Lower lobe of right lung (tissue), 2 donors: Measurements from ENCODE around the gene GEMIN8. TPM values are rescaled to one million over a fixed set of nuclear protein-coding genes. Genes with fewer than 3 reads are reported as not detected.

Experiments used
- ATAC-seq, 2 donors: fragments of 200-7000 bp; cut with Tn5 transposase; one replicate each; pipeline ENCODE4 v1.9.1; 2020 to 2022; ENCODE audit warnings: mild to moderate bottlenecking in 2 of 2, moderate library complexity in 2 of 2
- DNase-seq: peaks from one replicate; pipeline ENCODE4 v3.0.0-alpha.2; 2020
- H3K27ac ChIP-seq: fragments of 200-600 bp; one replicate; pipeline ENCODE4 v1.8.0; 2022
- H3K27me3 ChIP-seq: fragments of 200-600 bp; one replicate; pipeline ENCODE4 v1.8.0; 2022; ENCODE audit warnings: low read depth
- H3K36me3 ChIP-seq: fragments of 200-600 bp; one replicate; pipeline ENCODE4 v1.8.0; 2022; ENCODE audit warnings: mild to moderate bottlenecking
- H3K4me1 ChIP-seq: fragments of 200-600 bp; one replicate; pipeline ENCODE4 v1.8.0; 2022
- H3K4me3 ChIP-seq: fragments of 200-600 bp; one replicate; pipeline ENCODE4 v1.8.0; 2022; ENCODE audit warnings: mild to moderate bottlenecking
- H3K9me3 ChIP-seq: fragments of 200-600 bp; one replicate; pipeline ENCODE4 v1.8.0; 2022
- intact Hi-C: fragments of 100-400 bp; cut with DNase I; formaldehyde crosslinking; loops from one replicate; pipeline ENCODE4 v1.11.0; 2022
- total RNA-seq: library from RNA; stranded (reverse); fragmentation: NEBNext Ultra II Directional; extraction: Animal tissue kit (Norgen Biotek cat#: 25700); gene quantifications from one replicate; pipeline ENCODE4 v1.2.1, GENCODE V29; 2021
- TF ChIP-seq, protein P1 (sequence below): fragments of 200-600 bp; IDR thresholded peaks from one replicate; pipeline ENCODE4 v1.8.0; 2022; ENCODE audit warnings: antibody characterized with exemption, mild to moderate bottlenecking
- donor health status: DM: no; HTN: yes; CAD: no; lungs with severe emphysema.

The GEMIN8 gene
- total RNA-seq, 1 donor from 2014 or later: 15.8 TPM

DNA sequence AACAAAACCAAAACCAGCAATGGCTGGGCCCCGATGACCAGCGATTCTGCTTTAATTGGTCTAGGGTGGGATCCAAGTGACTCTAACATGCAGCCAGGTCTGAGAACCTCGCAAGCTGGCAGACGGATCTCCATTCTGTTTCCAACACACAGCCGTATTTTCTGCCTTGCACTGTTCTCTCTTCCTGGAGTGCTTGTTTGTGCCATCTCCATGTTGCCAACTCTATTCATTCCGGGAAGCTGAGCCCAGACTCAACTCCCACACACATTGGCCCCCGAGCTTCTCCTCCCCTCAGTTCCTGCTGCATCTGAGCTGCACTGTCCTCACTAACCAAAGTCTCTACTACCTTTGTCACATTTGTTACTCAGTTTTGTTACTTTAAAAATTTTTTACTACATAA lies 35.6 kb downstream of the GEMIN8 start:
- no peaks in the 10 kb centered on the region for H3K27me3 ChIP-seq
- H3K36me3 ChIP-seq: no peaks in the 10 kb centered on the region
- no peaks in the 10 kb centered on the region for H3K9me3 ChIP-seq
- intact Hi-C loops: no loop called here
- H3K4me3 ChIP-seq: no peak overlapping the region
- H3K27ac ChIP-seq: no peak overlapping the region
- ATAC-seq: no peak
- no peak for DNase-seq
- no peaks in the 10 kb centered on the region for H3K4me1 ChIP-seq
- TF ChIP-seq, protein P1, sequence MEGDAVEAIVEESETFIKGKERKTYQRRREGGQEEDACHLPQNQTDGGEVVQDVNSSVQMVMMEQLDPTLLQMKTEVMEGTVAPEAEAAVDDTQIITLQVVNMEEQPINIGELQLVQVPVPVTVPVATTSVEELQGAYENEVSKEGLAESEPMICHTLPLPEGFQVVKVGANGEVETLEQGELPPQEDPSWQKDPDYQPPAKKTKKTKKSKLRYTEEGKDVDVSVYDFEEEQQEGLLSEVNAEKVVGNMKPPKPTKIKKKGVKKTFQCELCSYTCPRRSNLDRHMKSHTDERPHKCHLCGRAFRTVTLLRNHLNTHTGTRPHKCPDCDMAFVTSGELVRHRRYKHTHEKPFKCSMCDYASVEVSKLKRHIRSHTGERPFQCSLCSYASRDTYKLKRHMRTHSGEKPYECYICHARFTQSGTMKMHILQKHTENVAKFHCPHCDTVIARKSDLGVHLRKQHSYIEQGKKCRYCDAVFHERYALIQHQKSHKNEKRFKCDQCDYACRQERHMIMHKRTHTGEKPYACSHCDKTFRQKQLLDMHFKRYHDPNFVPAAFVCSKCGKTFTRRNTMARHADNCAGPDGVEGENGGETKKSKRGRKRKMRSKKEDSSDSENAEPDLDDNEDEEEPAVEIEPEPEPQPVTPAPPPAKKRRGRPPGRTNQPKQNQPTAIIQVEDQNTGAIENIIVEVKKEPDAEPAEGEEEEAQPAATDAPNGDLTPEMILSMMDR: no peak

DNA sequence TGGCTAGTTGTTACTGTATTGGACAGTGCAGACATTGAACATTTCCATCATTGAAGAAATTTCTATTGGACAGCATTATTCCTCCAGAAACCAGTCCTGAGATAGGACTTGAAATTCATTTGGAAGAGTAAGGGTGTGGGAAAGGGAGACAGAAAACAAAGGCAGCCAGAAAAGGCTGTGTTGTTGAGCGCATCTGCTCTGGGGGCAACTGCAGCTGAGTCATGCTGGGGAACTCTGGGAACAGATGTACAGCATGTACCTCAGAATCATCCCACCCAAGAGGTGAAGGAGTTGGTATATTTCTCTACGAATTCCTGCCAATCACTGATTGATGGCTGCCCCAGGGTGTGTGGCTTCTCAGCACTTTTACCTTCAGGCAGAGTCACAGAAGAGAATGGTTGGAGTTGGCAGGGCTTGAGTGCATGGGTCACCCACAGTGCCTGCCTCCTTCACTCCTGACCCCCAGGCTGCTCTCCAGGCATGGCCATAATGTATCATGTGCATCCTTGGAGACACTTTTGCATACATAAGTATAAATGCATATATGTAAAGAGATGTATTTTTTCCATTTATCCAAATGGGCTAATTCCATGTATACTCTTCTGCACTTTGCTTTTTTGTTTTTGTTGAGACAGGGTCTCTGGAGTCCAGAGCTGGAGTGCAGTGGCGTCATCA lies 39.4 kb downstream of the GEMIN8 start:
- intact Hi-C loops: no loop called here
- DNase-seq: no peak
- Histone ChIP-seq H3K9me3 (no peaks in the 10 kb centered on the region), H3K27me3 (no peaks in the 10 kb centered on the region), H3K4me1 (no peaks in the 10 kb centered on the region), H3K4me3 (no peak overlapping the region), H3K27ac (no peak overlapping the region), H3K36me3 (no peaks in the 10 kb centered on the region)
- no peak for ATAC-seq
- TF ChIP-seq, protein P1: no peak

DNA sequence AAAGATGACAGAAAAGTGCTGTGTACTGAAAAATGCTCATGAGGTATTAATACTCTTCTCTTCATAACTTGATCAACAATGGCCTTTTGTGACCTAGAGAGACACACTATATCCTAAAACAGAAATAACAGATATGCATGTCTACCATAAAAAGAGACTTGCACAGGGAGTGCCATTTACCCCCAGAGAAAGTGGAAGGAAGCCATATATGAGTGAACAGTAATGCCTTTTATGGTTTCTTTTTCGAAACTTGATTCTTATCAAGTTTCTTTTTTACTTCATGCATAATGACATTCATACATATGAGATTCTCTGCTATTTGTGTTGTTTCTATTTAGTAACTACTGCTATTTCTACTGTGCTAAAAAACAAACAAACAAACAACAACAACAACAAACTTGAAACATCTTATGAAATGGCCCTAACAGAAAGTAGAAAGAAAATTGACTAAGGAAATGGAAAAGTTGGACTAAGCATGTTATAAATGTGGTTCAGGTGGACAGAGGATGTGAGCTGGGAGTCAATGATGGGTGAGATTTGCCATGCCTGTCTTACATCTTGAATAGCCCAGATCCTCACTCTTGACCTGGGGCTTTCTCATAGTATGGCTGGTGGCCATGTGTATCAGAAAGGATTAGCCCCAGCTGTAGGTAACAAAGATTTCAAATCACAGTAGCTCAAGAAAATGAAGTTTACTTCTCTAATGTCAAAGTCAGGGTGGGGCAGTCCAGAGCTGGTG lies 43.8 kb downstream of the GEMIN8 start:
- TF ChIP-seq, protein P1: no peak
- no peaks in the 10 kb centered on the region for H3K4me1 ChIP-seq
- H3K36me3 ChIP-seq: no peaks in the 10 kb centered on the region
- ATAC-seq (no peak), DNase-seq (no peak)
- H3K9me3 ChIP-seq: no peaks in the 10 kb centered on the region
- no peak overlapping the region for H3K4me3 ChIP-seq
- intact Hi-C loops: no loop called here
- no peak overlapping the region for H3K27ac ChIP-seq
- H3K27me3 ChIP-seq: no peaks in the 10 kb centered on the region

DNA sequence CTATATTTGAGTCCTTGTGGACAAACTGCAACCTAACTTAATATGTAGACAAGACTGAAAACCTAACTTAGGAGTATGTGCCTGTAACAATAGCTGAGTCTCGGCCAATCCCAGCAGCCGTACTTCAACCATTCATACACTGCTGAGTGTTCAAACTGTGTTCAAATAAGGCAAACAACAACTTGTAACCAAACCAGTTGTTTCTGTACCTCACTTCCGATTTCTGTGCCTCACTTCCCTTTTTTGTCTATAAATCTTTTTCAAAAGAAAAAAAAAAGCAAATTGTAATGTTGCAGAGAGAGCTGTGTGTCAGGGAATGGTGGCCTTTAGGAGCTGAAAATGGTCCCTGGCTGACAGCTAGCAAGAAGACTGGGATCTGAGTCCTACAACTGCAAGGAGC lies 46.0 kb downstream of the GEMIN8 start:
- Histone ChIP-seq H3K36me3 (no peaks in the 10 kb centered on the region), H3K27me3 (no peaks in the 10 kb centered on the region), H3K4me1 (no peaks in the 10 kb centered on the region), H3K4me3 (no peak overlapping the region), H3K27ac (no peak overlapping the region), H3K9me3 (no peaks in the 10 kb centered on the region)
- TF ChIP-seq, protein P1: no peak
- ATAC-seq: no peak
- intact Hi-C loops: no loop called here
- no peak for DNase-seq

DNA sequence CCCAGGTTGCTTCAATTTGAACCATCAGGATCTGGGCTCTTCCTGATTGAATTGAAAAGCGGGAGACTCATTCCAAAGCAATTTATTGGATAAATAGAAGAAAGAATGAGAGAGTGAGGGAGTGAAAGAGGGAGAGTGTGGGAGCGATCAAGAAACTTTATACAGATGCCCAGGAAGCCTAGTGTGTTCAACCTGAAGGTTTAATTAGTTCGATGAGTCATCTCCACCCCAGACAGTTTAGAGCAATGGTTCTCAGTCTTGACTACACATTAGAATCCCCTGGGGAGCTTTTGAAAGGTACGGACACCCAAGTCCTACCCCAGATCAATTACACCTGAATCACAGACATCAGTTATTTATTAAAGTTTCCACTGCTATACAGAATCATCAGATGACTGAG lies 61.5 kb downstream of the GEMIN8 start:
- TF ChIP-seq, protein P1: no peak
- DNase-seq (no peak), ATAC-seq (no peak)
- no peaks in the 10 kb centered on the region for H3K4me1 ChIP-seq
- H3K4me3 ChIP-seq: no peak overlapping the region
- no peaks in the 10 kb centered on the region for H3K9me3 ChIP-seq
- no peak overlapping the region for H3K27ac ChIP-seq
- H3K27me3 ChIP-seq: no peaks in the 10 kb centered on the region
- intact Hi-C loops: no loop called here
- H3K36me3 ChIP-seq: no peaks in the 10 kb centered on the region
